Measurements from ENCODE around the gene SCAF1.

Gene SCAF1

GRCh38 chr19:49641688-49642491 is at the start of gene SCAF1:
TSS of gene SCAF1 (plus strand) at chr19:49642209. CDS start at chr19:49645027, 2,818 bp downstream.
- peak; percentile 100 for DNase-seq

GRCh38 chr19:49592486-49593232 is 49.4 kb upstream of the SCAF1 start:
- peak; percentile 16 for DNase-seq

GRCh38 chr19:49593233-49594113 is 48.5 kb upstream of the SCAF1 start:
- peak; percentile 92 for DNase-seq

- no peak for DNase-seq
Observed at GRCh38 chr19:49594157-49594992, 47.6 kb upstream of the SCAF1 start.

GRCh38 chr19:49594993-49595818 is 46.8 kb upstream of the SCAF1 start:
- DNase-seq = no peak

GRCh38 chr19:49595819-49596404 is 46.1 kb upstream of the SCAF1 start:
- no peak for DNase-seq

GRCh38 chr19:49596407-49596806 is 45.6 kb upstream of the SCAF1 start:
- no peak for DNase-seq

- no peak for DNase-seq
Observed at GRCh38 chr19:49596954-49597702, 44.9 kb upstream of the SCAF1 start.

GRCh38 chr19:49597703-49597974 is 44.4 kb upstream of the SCAF1 start:
- DNase-seq = no peak

- no peak for DNase-seq
Observed at GRCh38 chr19:49599378-49600295, 42.4 kb upstream of the SCAF1 start.

- DNase-seq = no peak
Observed at GRCh38 chr19:49601482-49602038, 40.4 kb upstream of the SCAF1 start.

GRCh38 chr19:49602806-49603205 is 39.2 kb upstream of the SCAF1 start:
- DNase-seq = no peak

GRCh38 chr19:49605605-49606004 is 36.4 kb upstream of the SCAF1 start:
- no peak for DNase-seq

GRCh38 chr19:49609499-49610092 is 32.4 kb upstream of the SCAF1 start:
- no peak for DNase-seq

GRCh38 chr19:49613374-49613773 is 28.6 kb upstream of the SCAF1 start:
- DNase-seq = no peak

GRCh38 chr19:49614096-49614833 is 27.7 kb upstream of the SCAF1 start:
- DNase-seq = no peak

- no peak for DNase-seq
Observed at GRCh38 chr19:49615861-49616260, 26.1 kb upstream of the SCAF1 start.

- no peak for DNase-seq
Observed at GRCh38 chr19:49616532-49616931, 25.5 kb upstream of the SCAF1 start.
